Endodermal cell (in vitro differentiated cells): Measurements from ENCODE around the gene SLAIN1. TPM values are rescaled to one million over a fixed set of nuclear protein-coding genes. Genes with fewer than 3 reads are reported as not detected.

Experiments
- DNase-seq: peaks from one replicate; pipeline ENCODE4 v3.0.0-alpha.2; 2017
- H3K27ac ChIP-seq: 2 replicates; pipeline ENCODE4 v1.5.1; 2013; ENCODE audit warnings: mild to moderate bottlenecking, low read depth, low read length, moderate library complexity
- H3K27me3 ChIP-seq: 2 replicates; pipeline ENCODE4 v1.6.1; 2013; ENCODE audit warnings: mild to moderate bottlenecking, low read length, moderate library complexity; ENCODE audit not compliant: insufficient read depth, control insufficient read depth, poor library complexity, severe bottlenecking
- H3K36me3 ChIP-seq: 2 replicates; pipeline ENCODE4 v1.7.0; 2013; ENCODE audit warnings: mild to moderate bottlenecking, low read length, moderate library complexity; ENCODE audit not compliant: control insufficient read depth, insufficient read depth
- H3K4me1 ChIP-seq: one replicate; pipeline ENCODE4 v1.7.0; 2013; ENCODE audit warnings: low read length; ENCODE audit not compliant: control insufficient read depth, insufficient read depth
- H3K4me3 ChIP-seq: 2 replicates; pipeline ENCODE4 v1.5.1; 2013; ENCODE audit warnings: mild to moderate bottlenecking, low read length, moderate library complexity
- H3K9ac ChIP-seq: 2 replicates; pipeline ENCODE4 v1.6.1; 2013; ENCODE audit warnings: mild to moderate bottlenecking, low read length, moderate library complexity; ENCODE audit not compliant: poor library complexity, severe bottlenecking; ENCODE audit errors: extremely low read depth
- H3K9me3 ChIP-seq: 2 replicates; pipeline ENCODE4 v1.6.1; 2013; ENCODE audit warnings: mild to moderate bottlenecking, low read length, moderate library complexity; ENCODE audit not compliant: control insufficient read depth
- H3K27ac Mint-ChIP-seq: 2 replicates; pipeline ENCODE4 v1.8.0; 2020; ENCODE audit warnings: mixed read lengths
- H3K27me3 Mint-ChIP-seq: 2 replicates; pipeline ENCODE4 v1.8.0; 2021; ENCODE audit warnings: mild to moderate bottlenecking, mixed read lengths; ENCODE audit not compliant: insufficient read depth
- H3K36me3 Mint-ChIP-seq: 2 replicates; pipeline ENCODE4 v1.8.0; 2020; ENCODE audit warnings: low read depth, mixed read lengths
- H3K4me1 Mint-ChIP-seq: 2 replicates; pipeline ENCODE4 v1.8.0; 2020; ENCODE audit warnings: mixed read lengths
- H3K4me3 Mint-ChIP-seq: 2 replicates; pipeline ENCODE4 v1.8.0; 2020; ENCODE audit warnings: mild to moderate bottlenecking, moderate library complexity, mixed read lengths
- H3K9me3 Mint-ChIP-seq: 2 replicates; pipeline ENCODE4 v1.8.0; 2020; ENCODE audit warnings: mild to moderate bottlenecking, mixed read lengths
- CTCF ChIP-seq: fragments of 200-600 bp; sonication (generic); conservative IDR thresholded peaks from 2 replicates; pipeline ENCODE4 v1.5.0; 2021; ENCODE audit warnings: antibody characterized with exemption, mild to moderate bottlenecking
- WGBS, 2 experiments: methylation state at CpG; one replicate each; pipeline versions ENCODE4 v1.1.5 to v1.1.7; 2013; ENCODE audit warnings: missing lambda C conversion rate in 2 of 2, mixed read lengths in 1 of 2; ENCODE audit not compliant: insufficient coverage in 1 of 2, insufficient read length in 1 of 2; 5-methylcytosine and 5-hydroxymethylcytosine counted together
- total RNA-seq, 2 donors: library from RNA; stranded (reverse); fragmentation: NEBNext Ultra II Directional in 1 of 2; extraction: Animal tissue kit (Norgen Biotek cat#: 25700) in 1 of 2; gene quantifications; 2 replicates in 1 of 2; 3 replicates in 1 of 2; pipeline ENCODE4 v1.2.1, GENCODE V29; 2021

SLAIN1 gene
- total RNA-seq, 2 donors from 2014 or later: 24.0 to 25.7 TPM

DNA sequence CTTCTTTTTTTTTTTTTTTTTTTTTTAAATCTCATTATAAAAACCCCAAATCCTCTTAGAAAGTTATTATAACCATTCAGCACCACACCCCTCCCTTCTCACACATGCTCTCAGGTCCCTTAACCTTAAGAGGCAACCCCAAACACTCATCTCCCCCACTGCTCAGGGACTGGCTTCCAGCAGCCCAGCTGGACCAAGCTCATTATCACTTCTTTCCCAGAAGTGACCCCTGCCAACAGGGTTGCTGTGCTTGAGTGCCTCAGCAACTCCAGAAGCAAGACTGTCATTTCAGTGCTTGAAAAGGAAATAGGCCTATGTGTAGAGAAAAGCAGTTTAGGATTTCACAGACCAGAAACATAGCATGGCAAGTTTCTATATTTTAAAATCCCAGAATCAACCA, 84.3 kb downstream of the SLAIN1 start:
- no peak overlapping the region for H3K27ac Mint-ChIP-seq
- Histone ChIP-seq H3K27me3 (no peaks in the 10 kb centered on the region), H3K27ac (no peak overlapping the region)

DNA sequence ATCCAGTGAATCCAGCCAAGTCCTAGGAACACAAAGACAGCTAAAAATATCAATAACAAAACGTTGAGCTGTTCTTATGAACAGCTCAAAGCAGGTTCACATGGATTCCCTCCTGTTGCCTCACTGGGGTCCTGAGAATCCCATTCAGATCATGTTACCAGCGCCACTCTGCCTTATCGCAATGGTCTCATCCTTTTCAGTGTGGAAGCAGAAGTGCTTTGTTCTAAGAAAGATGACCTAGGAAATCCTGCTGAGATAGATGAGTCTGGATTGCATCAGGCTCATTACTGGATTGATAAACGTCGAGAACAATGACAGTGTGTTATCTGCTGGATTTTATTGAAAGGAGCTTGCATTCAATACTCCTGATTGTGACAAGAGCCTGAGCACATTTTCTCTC, 87.0 kb downstream of the SLAIN1 start:
- 57% methylated on average over 4 to 5 of the region's 5 CpGs for WGBS, 2 experiments
- H3K27ac ChIP-seq: peak overlapping the region; percentile 54

More for the DNA sequence above, 84.3 kb downstream of the SLAIN1 start:
- no peaks in the 10 kb centered on the region for H3K36me3 ChIP-seq
- DNase-seq: no peak
- H3K9me3 Mint-ChIP-seq: peaks cover 5% of the 10 kb centered on the region
- peaks cover 10% of the 10 kb centered on the region for H3K4me1 Mint-ChIP-seq
- no peak overlapping the region for H3K9ac ChIP-seq
- H3K4me1 ChIP-seq: no peaks in the 10 kb centered on the region
- no peak overlapping the region for H3K4me3 ChIP-seq
- peaks cover 5% of the 10 kb centered on the region for H3K36me3 Mint-ChIP-seq
- H3K9me3 ChIP-seq: peaks cover 5% of the 10 kb centered on the region
- no peak overlapping the region for H3K4me3 Mint-ChIP-seq
- H3K27me3 Mint-ChIP-seq: no peaks in the 10 kb centered on the region
- TF ChIP-seq CTCF: no peak

GRCh38 chr13:77786695-77787287, 89.3 kb downstream of the SLAIN1 start:
- no peak overlapping the region for H3K4me3 Mint-ChIP-seq
- H3K36me3 ChIP-seq: no peaks in the 10 kb centered on the region
- no peak for TF ChIP-seq CTCF
- no peak for DNase-seq
- peaks cover 2% of the 10 kb centered on the region for H3K4me1 Mint-ChIP-seq
- peaks cover 27% of the 10 kb centered on the region for H3K9me3 Mint-ChIP-seq
- H3K27ac Mint-ChIP-seq: no peak overlapping the region
- no peaks in the 10 kb centered on the region for H3K27me3 ChIP-seq
- WGBS, 2 experiments: 91 to 97% methylated on average over 1 to 2 of the region's 2 CpGs
- no peak overlapping the region for H3K4me3 ChIP-seq
- no peak overlapping the region for H3K27ac ChIP-seq
- peaks cover 26% of the 10 kb centered on the region for H3K9me3 ChIP-seq
- H3K4me1 ChIP-seq: no peaks in the 10 kb centered on the region
- H3K36me3 Mint-ChIP-seq: peaks cover 13% of the 10 kb centered on the region
- no peak overlapping the region for H3K9ac ChIP-seq
- no peaks in the 10 kb centered on the region for H3K27me3 Mint-ChIP-seq

More for the DNA sequence above, 87.0 kb downstream of the SLAIN1 start:
- H3K27me3 ChIP-seq: no peaks in the 10 kb centered on the region
- no peaks in the 10 kb centered on the region for H3K4me1 ChIP-seq
- H3K36me3 ChIP-seq: no peaks in the 10 kb centered on the region
- no peak for TF ChIP-seq CTCF
- no peak overlapping the region for H3K9ac ChIP-seq
- Mint-ChIP-seq H3K9me3 (peaks cover 5% of the 10 kb centered on the region), H3K27me3 (no peaks in the 10 kb centered on the region), H3K27ac (no peak overlapping the region), H3K4me3 (no peak overlapping the region), H3K4me1 (peaks cover 10% of the 10 kb centered on the region), H3K36me3 (peaks cover 5% of the 10 kb centered on the region)
- H3K9me3 ChIP-seq: peaks cover 5% of the 10 kb centered on the region
- no peak overlapping the region for H3K4me3 ChIP-seq
- DNase-seq: no peak
